ENCODE data around the gene AGFG1.

DNA sequence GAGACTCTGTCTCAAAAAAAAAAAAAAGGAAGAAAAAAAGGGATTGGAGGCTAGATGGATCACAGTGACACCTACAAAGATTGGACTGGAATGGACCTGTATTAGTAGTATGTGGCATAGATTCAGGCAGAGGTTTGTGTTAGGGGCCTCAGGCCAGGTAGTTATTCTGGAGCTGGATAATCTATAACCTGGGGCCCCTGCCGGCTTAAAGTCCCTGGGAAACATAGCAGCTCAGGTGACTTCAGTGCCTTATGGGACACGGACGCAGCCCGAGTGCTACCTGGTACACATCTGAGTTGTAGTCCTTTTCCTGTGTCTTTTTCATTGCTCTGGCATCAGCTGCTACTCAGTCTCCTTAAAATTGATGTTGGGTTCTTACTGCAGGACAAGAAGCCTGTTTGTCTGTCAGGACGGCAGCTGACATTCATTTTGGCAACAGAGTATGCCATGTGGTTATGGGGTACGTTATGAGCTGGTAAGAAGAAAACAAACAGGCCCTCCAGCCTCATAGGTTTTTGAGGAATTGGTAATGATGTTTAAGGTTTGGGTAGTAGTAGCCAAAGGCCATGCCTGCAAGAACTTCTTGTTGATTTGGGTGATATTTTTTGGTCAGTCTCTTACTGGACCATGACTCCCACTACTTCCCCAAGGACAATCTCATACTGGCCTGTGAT lies 27.8 kb downstream of the AGFG1 start:
- TF ChIP-seq, protein P1, sequence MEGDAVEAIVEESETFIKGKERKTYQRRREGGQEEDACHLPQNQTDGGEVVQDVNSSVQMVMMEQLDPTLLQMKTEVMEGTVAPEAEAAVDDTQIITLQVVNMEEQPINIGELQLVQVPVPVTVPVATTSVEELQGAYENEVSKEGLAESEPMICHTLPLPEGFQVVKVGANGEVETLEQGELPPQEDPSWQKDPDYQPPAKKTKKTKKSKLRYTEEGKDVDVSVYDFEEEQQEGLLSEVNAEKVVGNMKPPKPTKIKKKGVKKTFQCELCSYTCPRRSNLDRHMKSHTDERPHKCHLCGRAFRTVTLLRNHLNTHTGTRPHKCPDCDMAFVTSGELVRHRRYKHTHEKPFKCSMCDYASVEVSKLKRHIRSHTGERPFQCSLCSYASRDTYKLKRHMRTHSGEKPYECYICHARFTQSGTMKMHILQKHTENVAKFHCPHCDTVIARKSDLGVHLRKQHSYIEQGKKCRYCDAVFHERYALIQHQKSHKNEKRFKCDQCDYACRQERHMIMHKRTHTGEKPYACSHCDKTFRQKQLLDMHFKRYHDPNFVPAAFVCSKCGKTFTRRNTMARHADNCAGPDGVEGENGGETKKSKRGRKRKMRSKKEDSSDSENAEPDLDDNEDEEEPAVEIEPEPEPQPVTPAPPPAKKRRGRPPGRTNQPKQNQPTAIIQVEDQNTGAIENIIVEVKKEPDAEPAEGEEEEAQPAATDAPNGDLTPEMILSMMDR (IDR thresholded peaks at IDR 0.05), result no peak
- TF ChIP-seq POLR2A (IDR thresholded peaks at IDR 0.05), result no peak
